HFFc6 (cell line): ENCODE data around the gene TMEM150B. TPM values are rescaled to one million over a fixed set of nuclear protein-coding genes. Genes with fewer than 3 reads are reported as not detected.

ENCODE experiments used
- DNase-seq: peaks from one replicate; pipeline ENCODE4 v3.0.0-alpha.2; 2018
- H3K27ac Mint-ChIP-seq: 2 replicates; pipeline ENCODE4 v1.8.0; 2020; ENCODE audit warnings: mild to moderate bottlenecking, mixed read lengths
- H3K27me3 Mint-ChIP-seq: 2 replicates; pipeline ENCODE4 v1.8.0; 2021; ENCODE audit warnings: mild to moderate bottlenecking, moderate library complexity, mixed read lengths; ENCODE audit not compliant: insufficient read depth
- H3K36me3 Mint-ChIP-seq: 2 replicates; pipeline ENCODE4 v1.8.0; 2021; ENCODE audit warnings: low read depth, mixed read lengths
- H3K4me1 Mint-ChIP-seq: 2 replicates; pipeline ENCODE4 v1.8.0; 2020; ENCODE audit warnings: low read depth, mixed read lengths
- H3K4me3 Mint-ChIP-seq: 2 replicates; pipeline ENCODE4 v1.8.0; 2020; ENCODE audit warnings: mild to moderate bottlenecking, moderate library complexity, mixed read lengths
- H3K9me3 Mint-ChIP-seq: 2 replicates; pipeline ENCODE4 v1.8.0; 2020; ENCODE audit warnings: mild to moderate bottlenecking, mixed read lengths
- total RNA-seq, 6 experiments: library from RNA; stranded (reverse); fragmentation: NEBNext Ultra II Directional; extraction: Animal tissue kit (Norgen Biotek cat#: 25700); gene quantifications; 2 replicates in 1 of 6; 3 replicates in 5 of 6; pipeline ENCODE4 v1.2.3, GENCODE V29; 2021
- TF ChIP-seq, protein P1 (sequence below): fragments of 200-600 bp; sonication (generic); IDR thresholded peaks from 2 replicates; pipeline ENCODE4 v1.5.0; 2021; ENCODE audit warnings: antibody characterized with exemption, mild to moderate bottlenecking

TMEM150B gene
- total RNA-seq, 6 experiments from 2014 or later, result not detected

- peaks cover 4% of the 10 kb centered on the region; the same call in 1 of the 2 replicates for H3K27me3 Mint-ChIP-seq
- no peak for DNase-seq
- peak overlapping the region; percentile 69 for H3K27ac Mint-ChIP-seq
Measured at GRCh38 chr19:55285229-55285890, 39.8 kb downstream of the TMEM150B start.

GRCh38 chr19:55284405-55285058, 40.6 kb downstream of the TMEM150B start:
- Mint-ChIP-seq H3K27ac (peak overlapping the region; percentile 69), H3K4me1 (peaks cover 29% of the 10 kb centered on the region), H3K27me3 (peaks cover 4% of the 10 kb centered on the region; the same call in 1 of the 2 replicates), H3K36me3 (no peaks in the 10 kb centered on the region), H3K4me3 (peak overlapping the region; percentile 82), H3K9me3 (no peaks in the 10 kb centered on the region)
- TF ChIP-seq, protein P1, sequence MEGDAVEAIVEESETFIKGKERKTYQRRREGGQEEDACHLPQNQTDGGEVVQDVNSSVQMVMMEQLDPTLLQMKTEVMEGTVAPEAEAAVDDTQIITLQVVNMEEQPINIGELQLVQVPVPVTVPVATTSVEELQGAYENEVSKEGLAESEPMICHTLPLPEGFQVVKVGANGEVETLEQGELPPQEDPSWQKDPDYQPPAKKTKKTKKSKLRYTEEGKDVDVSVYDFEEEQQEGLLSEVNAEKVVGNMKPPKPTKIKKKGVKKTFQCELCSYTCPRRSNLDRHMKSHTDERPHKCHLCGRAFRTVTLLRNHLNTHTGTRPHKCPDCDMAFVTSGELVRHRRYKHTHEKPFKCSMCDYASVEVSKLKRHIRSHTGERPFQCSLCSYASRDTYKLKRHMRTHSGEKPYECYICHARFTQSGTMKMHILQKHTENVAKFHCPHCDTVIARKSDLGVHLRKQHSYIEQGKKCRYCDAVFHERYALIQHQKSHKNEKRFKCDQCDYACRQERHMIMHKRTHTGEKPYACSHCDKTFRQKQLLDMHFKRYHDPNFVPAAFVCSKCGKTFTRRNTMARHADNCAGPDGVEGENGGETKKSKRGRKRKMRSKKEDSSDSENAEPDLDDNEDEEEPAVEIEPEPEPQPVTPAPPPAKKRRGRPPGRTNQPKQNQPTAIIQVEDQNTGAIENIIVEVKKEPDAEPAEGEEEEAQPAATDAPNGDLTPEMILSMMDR, result no peak
- DNase-seq, result no peak

More at GRCh38 chr19:55285229-55285890, 39.8 kb downstream of the TMEM150B start:
- Mint-ChIP-seq H3K4me1 (peaks cover 24% of the 10 kb centered on the region), H3K4me3 (peak overlapping the region; percentile 82), H3K36me3 (no peaks in the 10 kb centered on the region), H3K9me3 (no peaks in the 10 kb centered on the region)
- TF ChIP-seq, protein P1, result no peak

- DNase-seq, result peak; percentile 39
- no peaks in the 10 kb centered on the region for H3K36me3 Mint-ChIP-seq
- TF ChIP-seq, protein P1, result no peak
- H3K4me1 Mint-ChIP-seq, result peaks cover 36% of the 10 kb centered on the region
- H3K27me3 Mint-ChIP-seq, result peaks cover 4% of the 10 kb centered on the region; the same call in 1 of the 2 replicates
- peak within 1 kb of the TSS; percentile 55 for H3K27ac Mint-ChIP-seq
- H3K4me3 Mint-ChIP-seq, result peak within 1 kb of the TSS; percentile 82
- no peaks in the 10 kb centered on the region for H3K9me3 Mint-ChIP-seq
Measured at GRCh38 chr19:55283548-55284377, 41.4 kb downstream of the TMEM150B start, which contains the start of gene BRSK1. BRSK1 (plus strand) TSS chr19:55283997; CDS start chr19:55284443, 446 bp downstream.

GRCh38 chr19:55279770-55280643, 45.1 kb downstream of the TMEM150B start, which contains the start of gene HSPBP1:
HSPBP1 (minus strand) TSS chr19:55280110; CDS start chr19:55279608, 502 bp downstream.
- Mint-ChIP-seq H3K27me3 (peaks cover 5% of the 10 kb centered on the region), H3K4me1 (peaks cover 31% of the 10 kb centered on the region), H3K27ac (peak within 1 kb of the TSS; percentile 99), H3K9me3 (no peaks in the 10 kb centered on the region), H3K4me3 (peak within 1 kb of the TSS; percentile 100), H3K36me3 (peaks cover 7% of the 10 kb centered on the region; the same call in 1 of the 2 replicates)
- peak; percentile 95 for DNase-seq
- TF ChIP-seq, protein P1, result no peak
